Endothelial cell of umbilical vein (primary cell): ENCODE results near the gene IL17RD.

Source experiments
- CTCF ChIP-seq, 2 donors: IDR thresholded peaks; 1 replicate in 1 of 2; 2 replicates in 1 of 2; pipeline ENCODE4 v1.5.1; 2011; ENCODE audit warnings: low read length in 2 of 2, mild to moderate bottlenecking in 2 of 2, moderate library complexity in 2 of 2, control low read depth in 1 of 2, inconsistent platforms in 1 of 2, low read depth in 1 of 2; ENCODE audit not compliant: insufficient read depth in 1 of 2; ENCODE audit errors: extremely low read depth in 1 of 2
- POLR2A ChIP-seq: IDR thresholded peaks from 2 replicates; pipeline ENCODE4 v1.6.1; 2012; ENCODE audit warnings: low read depth, mild to moderate bottlenecking, control low read depth, low read length
- POLR2AphosphoS5 ChIP-seq: IDR thresholded peaks from 2 replicates; pipeline ENCODE4 v1.6.1; 2012; ENCODE audit warnings: low read depth, mild to moderate bottlenecking, control low read depth, low read length, moderate library complexity; ENCODE audit not compliant: insufficient read depth

GRCh38 chr3:57151021-57151449 lies 14.1 kb downstream of the IL17RD start:
- TF ChIP-seq POLR2A, result no peak
- peak; percentile 64 for TF ChIP-seq POLR2AphosphoS5
- TF ChIP-seq CTCF (IDR thresholded peaks at IDR 0.05; ENCODE audit: extremely low read depth in 1 of 2, insufficient read depth in 1 of 2, low read depth in 1 of 2, low read length in 2 of 2), result no peak
